Thoracic aorta (tissue), 2 donors: ENCODE data around the gene RUNX1. TPM values are rescaled to one million over a fixed set of nuclear protein-coding genes. Genes with fewer than 3 reads are reported as not detected.

Source experiments
- ATAC-seq: fragments of 150-250 bp; one replicate; pipeline ENCODE4 v1.8.0; 2017; ENCODE audit warnings: low read depth; ENCODE audit not compliant: insufficient number of reproducible peaks, low FRiP score
- DNase-seq: peaks from one replicate; pipeline ENCODE4 v3.0.0-alpha.2; 2020; ENCODE audit warnings: low spot score
- H3K27ac ChIP-seq, 2 donors: fragments of 200-600 bp; sonication (generic); 1 replicate in 1 of 2; 2 replicates in 1 of 2; pipeline ENCODE4 v1.5.1; 2016; ENCODE audit warnings: mild to moderate bottlenecking in 2 of 2, moderate library complexity in 2 of 2
- H3K27me3 ChIP-seq: fragments of 200-600 bp; sonication (generic); replicated peaks from 2 replicates; pipeline ENCODE4 v1.6.0; 2016; ENCODE audit warnings: mild to moderate bottlenecking; ENCODE audit not compliant: insufficient read depth
- H3K36me3 ChIP-seq: fragments of 200-600 bp; sonication (generic); one replicate; pipeline ENCODE4 v1.5.1; 2016
- H3K4me1 ChIP-seq, 2 donors: fragments of 200-600 bp; sonication (generic); 1 replicate in 1 of 2; 2 replicates in 1 of 2; pipeline versions ENCODE4 v1.5.1 to v1.6.0; 2016; ENCODE audit warnings: low read depth in 2 of 2, mild to moderate bottlenecking in 1 of 2; ENCODE audit not compliant: control insufficient read depth in 1 of 2
- H3K4me3 ChIP-seq: fragments of 200-600 bp; sonication (generic); 2 replicates; pipeline ENCODE4 v1.5.1; 2016; ENCODE audit warnings: mild to moderate bottlenecking
- H3K9me3 ChIP-seq: fragments of 200-600 bp; sonication (generic); 2 replicates; pipeline ENCODE4 v1.5.1; 2016
- total RNA-seq, 2 donors: library from RNA; depleted of rRNA; stranded (reverse); fragments of >200 nt; gene quantifications; one replicate each; pipeline versions ENCODE4 v1.1.0 to v1.2.3, GENCODE V29; 2016
- TF ChIP-seq, protein P1 (sequence below): fragments of 200-600 bp; sonication (generic); IDR thresholded peaks from one replicate; pipeline ENCODE4 v1.5.1; 2019; ENCODE audit warnings: antibody characterized with exemption

The RUNX1 gene
- total RNA-seq, 2 donors from 2014 or later: 47.4 to 64.7 TPM

DNA sequence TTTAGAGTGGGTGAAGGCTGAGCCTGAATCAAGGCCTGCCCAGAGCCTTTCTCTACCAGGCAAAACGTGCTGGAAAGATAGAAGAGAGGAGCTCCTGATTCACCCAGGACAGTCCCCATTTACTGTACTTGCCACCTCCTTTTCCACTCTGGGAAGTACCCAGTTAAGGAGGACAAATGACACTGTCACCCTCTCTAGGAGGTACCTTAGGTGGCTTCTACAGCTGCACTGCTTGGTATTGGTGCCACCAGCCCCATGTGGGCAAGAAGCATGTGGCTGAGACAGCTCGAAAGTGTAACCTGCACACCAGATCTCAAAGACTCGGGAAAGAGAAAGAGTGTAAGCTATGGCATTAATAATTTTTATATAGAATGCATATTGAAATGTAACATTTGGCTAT, 42.3 kb downstream of the RUNX1 start:
- no peak overlapping the region for H3K4me3 ChIP-seq
- no peaks in the 10 kb centered on the region for H3K36me3 ChIP-seq
- TF ChIP-seq, protein P1, sequence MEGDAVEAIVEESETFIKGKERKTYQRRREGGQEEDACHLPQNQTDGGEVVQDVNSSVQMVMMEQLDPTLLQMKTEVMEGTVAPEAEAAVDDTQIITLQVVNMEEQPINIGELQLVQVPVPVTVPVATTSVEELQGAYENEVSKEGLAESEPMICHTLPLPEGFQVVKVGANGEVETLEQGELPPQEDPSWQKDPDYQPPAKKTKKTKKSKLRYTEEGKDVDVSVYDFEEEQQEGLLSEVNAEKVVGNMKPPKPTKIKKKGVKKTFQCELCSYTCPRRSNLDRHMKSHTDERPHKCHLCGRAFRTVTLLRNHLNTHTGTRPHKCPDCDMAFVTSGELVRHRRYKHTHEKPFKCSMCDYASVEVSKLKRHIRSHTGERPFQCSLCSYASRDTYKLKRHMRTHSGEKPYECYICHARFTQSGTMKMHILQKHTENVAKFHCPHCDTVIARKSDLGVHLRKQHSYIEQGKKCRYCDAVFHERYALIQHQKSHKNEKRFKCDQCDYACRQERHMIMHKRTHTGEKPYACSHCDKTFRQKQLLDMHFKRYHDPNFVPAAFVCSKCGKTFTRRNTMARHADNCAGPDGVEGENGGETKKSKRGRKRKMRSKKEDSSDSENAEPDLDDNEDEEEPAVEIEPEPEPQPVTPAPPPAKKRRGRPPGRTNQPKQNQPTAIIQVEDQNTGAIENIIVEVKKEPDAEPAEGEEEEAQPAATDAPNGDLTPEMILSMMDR: no peak
- ATAC-seq (no peak), DNase-seq (no peak)
- no peaks in the 10 kb centered on the region for H3K27me3 ChIP-seq
- no peaks in the 10 kb centered on the region for H3K4me1 ChIP-seq
- no peaks in the 10 kb centered on the region for H3K9me3 ChIP-seq
- H3K27ac ChIP-seq: no peak overlapping the region

DNA sequence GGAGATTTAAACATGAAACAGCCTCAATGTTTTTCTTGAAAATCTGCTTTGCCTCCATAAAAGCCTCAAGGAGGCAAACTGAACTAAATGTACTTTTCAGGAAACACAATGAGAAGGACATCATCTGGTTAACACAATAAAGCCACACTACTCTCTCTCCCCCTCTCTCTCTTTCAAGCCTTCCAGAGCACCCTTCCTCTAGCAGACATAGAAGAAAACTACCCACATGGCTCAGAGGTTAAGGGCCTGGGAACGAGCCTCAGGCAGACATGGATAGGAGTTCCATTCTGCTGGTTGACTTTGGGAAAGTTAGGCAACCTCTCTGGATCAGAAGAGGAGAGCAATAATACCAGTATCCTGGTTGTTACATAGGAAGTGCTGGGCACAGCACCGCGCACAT, 42.9 kb downstream of the RUNX1 start:
- Histone ChIP-seq H3K27ac (no peak overlapping the region), H3K9me3 (no peaks in the 10 kb centered on the region), H3K36me3 (no peaks in the 10 kb centered on the region), H3K27me3 (no peaks in the 10 kb centered on the region), H3K4me3 (no peak overlapping the region), H3K4me1 (no peaks in the 10 kb centered on the region)
- DNase-seq: no peak
- no peak for ATAC-seq
- TF ChIP-seq, protein P1: no peak

DNA sequence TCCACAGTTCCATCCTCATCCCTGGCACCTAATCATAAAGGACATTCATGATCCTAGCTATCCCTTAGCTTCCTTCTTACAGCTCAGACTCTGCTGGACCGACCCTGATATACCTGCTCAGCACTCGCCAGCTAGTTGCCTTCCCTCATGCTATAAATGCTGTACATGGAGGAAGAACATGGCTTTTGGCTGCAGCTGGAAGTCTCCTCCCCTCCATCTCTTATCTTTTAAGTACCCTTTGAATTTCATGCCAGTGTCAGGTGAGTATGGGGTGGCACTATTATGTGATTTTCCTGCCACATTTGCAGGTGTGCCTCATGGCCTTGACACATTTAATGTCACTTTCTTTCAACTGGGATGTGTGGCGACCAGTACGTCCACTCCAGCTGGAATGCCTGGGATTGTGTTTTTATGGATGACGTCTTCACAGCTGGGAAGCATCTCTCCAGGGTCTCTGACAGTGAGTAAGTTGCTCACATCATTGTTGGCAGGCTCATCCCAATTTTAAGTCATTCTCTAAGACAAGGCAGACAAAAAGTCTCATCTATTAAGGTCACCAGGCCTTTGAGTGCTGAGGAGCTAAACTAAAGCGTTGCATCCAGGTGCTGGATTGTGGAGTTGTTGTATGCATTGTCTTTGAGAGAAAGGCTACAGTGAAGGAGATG, 43.4 kb downstream of the RUNX1 start:
- Histone ChIP-seq H3K4me1 (no peaks in the 10 kb centered on the region), H3K27me3 (no peaks in the 10 kb centered on the region), H3K9me3 (no peaks in the 10 kb centered on the region), H3K36me3 (no peaks in the 10 kb centered on the region), H3K4me3 (no peak overlapping the region), H3K27ac (no peak overlapping the region)
- TF ChIP-seq, protein P1: no peak
- ATAC-seq (no peak), DNase-seq (no peak)

DNA sequence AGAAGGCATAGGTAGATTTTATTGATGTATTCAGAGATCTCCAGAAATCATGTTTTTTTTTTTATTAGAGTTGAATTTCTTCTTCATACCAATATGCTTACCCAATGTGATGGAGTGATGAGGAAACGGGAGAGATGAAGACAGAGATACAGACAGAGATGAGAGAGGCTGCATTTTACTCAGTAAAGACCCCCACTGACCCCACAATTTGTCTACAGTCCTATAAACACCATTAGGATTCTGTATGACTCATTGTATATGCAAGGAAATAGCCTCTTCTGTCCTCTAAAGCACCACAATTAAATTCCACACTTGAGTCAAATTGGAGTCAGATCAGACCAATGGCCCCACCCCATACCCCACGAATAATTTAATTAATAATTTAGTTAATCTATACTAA, 44.0 kb downstream of the RUNX1 start:
- no peaks in the 10 kb centered on the region for H3K9me3 ChIP-seq
- H3K27me3 ChIP-seq: no peaks in the 10 kb centered on the region
- DNase-seq (no peak), ATAC-seq (no peak)
- H3K36me3 ChIP-seq: no peaks in the 10 kb centered on the region
- H3K4me3 ChIP-seq: no peak overlapping the region
- H3K4me1 ChIP-seq: no peaks in the 10 kb centered on the region
- TF ChIP-seq, protein P1: no peak
- no peak overlapping the region for H3K27ac ChIP-seq

DNA sequence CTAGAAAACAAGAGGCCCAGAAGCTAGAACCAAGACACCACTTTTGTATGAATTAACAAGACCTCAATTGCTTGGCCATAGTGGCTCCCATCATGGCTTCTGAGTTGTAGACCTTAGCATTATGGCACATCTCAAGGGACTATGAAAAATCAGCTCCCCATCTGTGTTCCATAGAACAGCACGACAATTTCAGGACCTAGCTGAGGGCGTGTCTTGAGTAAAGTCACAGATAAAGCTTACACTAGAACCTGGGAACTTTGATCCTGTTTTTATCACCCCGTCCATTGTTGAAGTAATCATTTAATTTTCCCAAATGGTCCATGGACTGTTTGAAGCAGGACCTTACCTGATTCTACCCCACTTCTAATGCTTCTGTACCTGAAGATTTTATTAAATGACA, 44.8 kb downstream of the RUNX1 start:
- Histone ChIP-seq H3K27me3 (no peaks in the 10 kb centered on the region), H3K36me3 (no peaks in the 10 kb centered on the region), H3K27ac (no peak overlapping the region), H3K9me3 (no peaks in the 10 kb centered on the region), H3K4me1 (peaks cover 0 to 6% of the 10 kb centered on the region in 2 donors), H3K4me3 (no peak overlapping the region)
- DNase-seq: no peak
- TF ChIP-seq, protein P1: no peak
- no peak for ATAC-seq
